ENCODE measurements around the gene KMO.

KMO gene

DNA sequence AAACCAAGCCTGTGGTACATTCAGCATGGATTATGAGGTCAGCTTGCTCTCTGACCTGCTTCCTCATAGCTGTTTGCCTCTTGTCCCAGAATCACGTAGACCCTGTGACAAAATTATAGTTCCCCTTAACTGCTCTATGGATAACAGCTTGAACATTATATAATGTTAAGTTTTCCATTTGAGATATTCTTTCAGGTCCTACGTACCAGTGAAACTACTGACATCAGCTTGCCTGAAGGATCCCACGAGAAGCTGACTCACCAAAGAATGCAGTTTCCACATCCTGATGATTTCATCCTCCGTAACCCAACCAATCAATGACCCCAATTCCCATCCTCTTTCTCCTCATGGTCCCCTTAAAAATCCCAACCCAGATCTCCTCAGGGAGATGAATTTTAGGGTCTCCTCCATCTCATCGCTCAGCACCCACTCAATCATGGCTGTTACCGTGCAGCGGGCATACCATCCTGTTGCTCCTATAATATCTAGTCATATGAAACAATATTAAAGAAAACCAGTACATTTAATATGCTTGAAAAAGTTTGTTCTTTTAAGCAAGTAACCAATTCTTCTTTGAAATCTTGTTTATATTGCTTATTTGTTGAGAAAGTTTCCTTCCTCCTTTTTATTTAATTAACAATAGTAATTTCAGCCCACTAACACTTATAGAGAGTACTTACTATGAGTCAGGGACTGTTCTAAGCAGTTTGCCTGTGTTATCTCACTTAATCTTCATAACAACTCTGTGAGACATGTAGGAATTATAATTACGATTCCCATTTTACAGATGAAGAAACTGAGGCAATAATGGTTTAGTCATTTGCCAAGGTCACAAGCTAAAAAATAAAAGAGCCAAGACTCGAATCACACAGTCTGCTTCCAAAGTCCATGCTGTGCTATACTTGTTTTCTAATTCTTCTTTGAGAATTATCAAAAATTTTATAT lies 80.6 kb downstream of the KMO start:
- Histone ChIP-seq H3K9me3 (ENCODE audit: control insufficient read depth, insufficient read depth, low read depth, low read length) (no peaks in the 10 kb centered on the region), H3K4me1 (ENCODE audit: control insufficient read depth, insufficient read depth, low read length) (no peaks in the 10 kb centered on the region; the same call in 1 of the 2 replicates), H3K27ac (ENCODE audit: low read depth, low read length) (no peak overlapping the region), H3K9ac (ENCODE audit: low read length) (no peak overlapping the region), H3K27me3 (ENCODE audit: control insufficient read depth, insufficient read depth, low read length) (no peaks in the 10 kb centered on the region), H3K36me3 (ENCODE audit: control insufficient read depth, insufficient read depth, low read length) (no peaks in the 10 kb centered on the region), H3K4me3 (ENCODE audit: low read depth, low read length) (no peak overlapping the region)

DNA sequence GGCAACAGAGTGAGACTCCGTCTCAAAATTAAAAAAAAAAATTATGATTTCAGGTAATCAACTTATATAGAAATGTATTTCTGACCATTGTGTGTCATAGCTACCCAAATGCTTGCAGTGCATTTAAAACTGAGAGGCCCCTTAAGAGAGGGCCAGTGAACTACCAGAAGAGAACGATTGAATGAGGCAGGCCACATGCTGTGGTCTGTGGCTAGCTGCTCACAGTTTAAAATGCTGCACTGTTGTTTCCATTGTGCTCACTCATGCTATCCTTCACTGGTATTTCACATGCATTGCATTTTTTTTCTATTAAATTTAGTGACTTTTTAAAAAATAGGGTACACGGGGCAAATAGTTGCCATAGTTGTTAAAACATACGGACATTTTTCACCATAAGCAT lies 82.0 kb downstream of the KMO start:
- H3K4me3 ChIP-seq (ENCODE audit: low read depth, low read length): no peak overlapping the region
- H3K9me3 ChIP-seq (ENCODE audit: control insufficient read depth, insufficient read depth, low read depth, low read length): no peaks in the 10 kb centered on the region
- H3K36me3 ChIP-seq (ENCODE audit: control insufficient read depth, insufficient read depth, low read length): no peaks in the 10 kb centered on the region
- no peaks in the 10 kb centered on the region; the same call in 1 of the 2 replicates for H3K4me1 ChIP-seq (ENCODE audit: control insufficient read depth, insufficient read depth, low read length)
- no peak overlapping the region for H3K27ac ChIP-seq (ENCODE audit: low read depth, low read length)
- no peaks in the 10 kb centered on the region for H3K27me3 ChIP-seq (ENCODE audit: control insufficient read depth, insufficient read depth, low read length)
- no peak overlapping the region for H3K9ac ChIP-seq (ENCODE audit: low read length)

DNA sequence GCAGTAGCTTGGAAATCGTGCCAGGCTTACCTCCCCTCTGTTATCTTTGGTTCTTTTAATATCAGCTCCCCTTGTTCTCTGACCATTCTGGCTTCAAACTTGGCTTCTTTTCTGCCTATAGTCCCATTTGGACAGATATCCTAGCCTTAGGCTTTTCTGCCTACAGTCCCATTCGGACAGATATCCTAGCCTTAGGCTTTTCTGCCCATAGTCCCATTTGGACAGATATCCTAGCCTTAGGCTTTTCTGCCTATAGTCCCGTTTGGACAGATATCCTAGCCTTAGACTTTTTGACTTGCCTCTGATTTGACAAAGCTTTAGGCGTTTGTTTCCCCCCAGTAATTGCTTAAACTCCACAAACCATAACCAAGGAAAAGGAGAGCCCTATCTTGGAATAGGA lies 82.4 kb downstream of the KMO start:
- H3K27ac ChIP-seq (ENCODE audit: low read depth, low read length): no peak overlapping the region
- H3K4me3 ChIP-seq (ENCODE audit: low read depth, low read length): no peak overlapping the region
- H3K4me1 ChIP-seq (ENCODE audit: control insufficient read depth, insufficient read depth, low read length): no peaks in the 10 kb centered on the region; the same call in 1 of the 2 replicates
- H3K9ac ChIP-seq (ENCODE audit: low read length): no peak overlapping the region
- no peaks in the 10 kb centered on the region for H3K27me3 ChIP-seq (ENCODE audit: control insufficient read depth, insufficient read depth, low read length)
- no peaks in the 10 kb centered on the region for H3K9me3 ChIP-seq (ENCODE audit: control insufficient read depth, insufficient read depth, low read depth, low read length)
- no peaks in the 10 kb centered on the region for H3K36me3 ChIP-seq (ENCODE audit: control insufficient read depth, insufficient read depth, low read length)

DNA sequence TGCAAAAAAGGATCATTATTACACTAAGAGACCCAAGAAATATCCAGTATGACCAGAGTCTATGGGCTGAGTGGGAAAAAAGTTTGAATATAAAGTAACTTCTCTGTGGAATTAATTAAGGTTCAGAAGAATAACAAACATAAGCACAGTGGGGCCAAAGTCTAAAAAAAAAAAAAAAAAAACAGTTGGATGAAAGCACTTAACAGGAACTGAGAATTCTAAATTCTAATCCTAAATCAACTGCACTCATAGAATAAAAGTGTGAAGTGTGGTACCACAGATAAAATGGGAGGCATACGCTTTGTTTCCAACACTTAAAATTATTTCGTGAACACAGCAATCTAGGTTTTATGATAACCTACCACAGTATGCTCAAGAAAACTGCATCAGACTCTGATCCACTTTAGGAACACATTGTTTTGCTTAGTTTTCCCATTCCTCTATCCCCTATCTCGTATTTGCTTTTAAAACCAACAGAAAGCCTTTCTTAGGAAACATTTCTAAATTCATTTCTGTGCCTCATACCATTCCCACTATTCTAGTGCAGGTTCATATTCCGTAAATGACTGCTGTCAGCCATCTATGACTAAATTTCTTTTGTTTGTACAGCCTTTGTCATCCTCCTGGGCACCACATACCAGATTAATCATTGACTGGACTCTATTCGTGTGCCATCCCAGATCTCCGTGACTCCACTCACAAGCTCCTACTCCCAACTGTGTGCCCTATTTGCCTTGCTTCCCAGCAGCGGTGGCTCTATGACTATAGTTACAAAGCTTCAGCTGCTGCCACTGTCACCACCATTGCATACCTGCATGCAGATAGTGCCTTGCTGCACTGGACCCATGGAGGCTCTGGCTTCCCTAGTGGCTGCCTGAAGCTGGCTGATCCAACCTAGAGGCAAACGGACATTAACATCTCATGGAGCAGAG lies 83.1 kb downstream of the KMO start:
- H3K4me1 ChIP-seq (ENCODE audit: control insufficient read depth, insufficient read depth, low read length): no peaks in the 10 kb centered on the region; the same call in 1 of the 2 replicates
- no peak overlapping the region for H3K27ac ChIP-seq (ENCODE audit: low read depth, low read length)
- no peaks in the 10 kb centered on the region for H3K27me3 ChIP-seq (ENCODE audit: control insufficient read depth, insufficient read depth, low read length)
- H3K9ac ChIP-seq (ENCODE audit: low read length): no peak overlapping the region
- H3K36me3 ChIP-seq (ENCODE audit: control insufficient read depth, insufficient read depth, low read length): no peaks in the 10 kb centered on the region
- H3K4me3 ChIP-seq (ENCODE audit: low read depth, low read length): no peak overlapping the region
- no peaks in the 10 kb centered on the region for H3K9me3 ChIP-seq (ENCODE audit: control insufficient read depth, insufficient read depth, low read depth, low read length)

DNA sequence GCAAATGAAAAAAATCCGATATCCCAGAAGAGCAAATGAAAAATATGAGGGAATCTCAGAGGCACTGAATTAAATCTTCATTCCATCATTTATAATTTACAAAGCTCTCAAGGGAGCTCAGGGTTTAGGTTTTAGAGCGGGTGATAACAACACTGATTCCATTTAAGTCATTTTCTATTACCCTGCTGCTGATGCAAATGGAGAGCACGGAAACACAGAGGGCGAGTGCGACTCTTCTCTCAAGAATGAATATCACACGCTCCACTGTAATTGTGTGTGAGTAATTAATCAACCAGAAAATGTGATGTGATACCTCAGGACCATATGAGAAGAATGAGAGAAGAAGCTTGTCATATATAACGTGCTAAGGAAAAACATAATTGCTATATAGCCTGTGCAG lies 85.2 kb downstream of the KMO start:
- no peaks in the 10 kb centered on the region for H3K4me1 ChIP-seq (ENCODE audit: control insufficient read depth, insufficient read depth, low read length)
- H3K27ac ChIP-seq (ENCODE audit: low read depth, low read length): no peak overlapping the region
- H3K9ac ChIP-seq (ENCODE audit: low read length): no peak overlapping the region
- H3K9me3 ChIP-seq (ENCODE audit: control insufficient read depth, insufficient read depth, low read depth, low read length): no peaks in the 10 kb centered on the region
- H3K4me3 ChIP-seq (ENCODE audit: low read depth, low read length): no peak overlapping the region
- no peaks in the 10 kb centered on the region for H3K36me3 ChIP-seq (ENCODE audit: control insufficient read depth, insufficient read depth, low read length)
- H3K27me3 ChIP-seq (ENCODE audit: control insufficient read depth, insufficient read depth, low read length): no peaks in the 10 kb centered on the region

DNA sequence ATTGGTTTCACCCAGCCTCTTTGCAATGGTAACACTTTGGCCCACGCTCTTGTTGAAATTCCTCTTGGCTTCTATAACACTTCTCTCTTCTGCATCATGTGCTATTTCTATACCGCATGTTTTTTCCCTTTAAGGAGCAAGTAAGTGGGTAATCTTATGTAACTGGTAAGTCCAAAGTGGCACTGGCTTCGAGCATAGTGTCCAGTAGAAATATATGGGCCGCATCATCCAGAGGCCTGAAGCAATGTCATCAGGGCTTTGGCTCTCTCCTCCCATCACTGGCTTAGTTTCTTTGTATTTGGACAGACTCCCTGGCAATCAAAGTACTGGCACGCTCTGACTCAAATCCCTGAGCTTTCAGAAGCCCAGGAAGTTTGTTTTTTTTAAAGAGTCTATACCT lies 90.5 kb downstream of the KMO start:
- Histone ChIP-seq H3K9me3 (ENCODE audit: control insufficient read depth, insufficient read depth, low read depth, low read length) (no peaks in the 10 kb centered on the region), H3K4me1 (ENCODE audit: control insufficient read depth, insufficient read depth, low read length) (no peaks in the 10 kb centered on the region), H3K36me3 (ENCODE audit: control insufficient read depth, insufficient read depth, low read length) (no peaks in the 10 kb centered on the region), H3K4me3 (ENCODE audit: low read depth, low read length) (no peak overlapping the region), H3K27ac (ENCODE audit: low read depth, low read length) (no peak overlapping the region), H3K27me3 (ENCODE audit: control insufficient read depth, insufficient read depth, low read length) (no peaks in the 10 kb centered on the region), H3K9ac (ENCODE audit: low read length) (no peak overlapping the region)

DNA sequence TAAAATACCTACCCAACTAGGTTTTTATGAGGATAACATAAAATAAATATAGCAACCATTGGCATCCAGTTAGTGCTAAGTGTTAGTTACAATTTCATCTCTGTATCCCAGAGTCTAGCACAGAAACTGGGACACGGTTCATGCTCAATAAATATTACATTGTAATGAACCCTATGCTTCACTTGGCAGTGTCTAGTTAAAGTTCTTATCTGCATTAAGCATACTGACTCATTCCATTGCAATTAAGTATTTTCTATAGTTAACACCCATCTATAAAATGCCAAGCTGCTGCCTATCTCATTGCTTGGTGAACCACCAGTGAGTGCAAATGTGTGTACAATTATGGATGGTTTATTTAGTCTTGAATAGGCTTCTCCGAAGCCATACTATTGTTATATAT lies 92.8 kb downstream of the KMO start:
- Histone ChIP-seq H3K9me3 (ENCODE audit: control insufficient read depth, insufficient read depth, low read depth, low read length) (no peaks in the 10 kb centered on the region), H3K4me1 (ENCODE audit: control insufficient read depth, insufficient read depth, low read length) (no peaks in the 10 kb centered on the region), H3K9ac (ENCODE audit: low read length) (no peak overlapping the region), H3K27me3 (ENCODE audit: control insufficient read depth, insufficient read depth, low read length) (no peaks in the 10 kb centered on the region), H3K36me3 (ENCODE audit: control insufficient read depth, insufficient read depth, low read length) (no peaks in the 10 kb centered on the region), H3K27ac (ENCODE audit: low read depth, low read length) (no peak overlapping the region), H3K4me3 (ENCODE audit: low read depth, low read length) (no peak overlapping the region)

DNA sequence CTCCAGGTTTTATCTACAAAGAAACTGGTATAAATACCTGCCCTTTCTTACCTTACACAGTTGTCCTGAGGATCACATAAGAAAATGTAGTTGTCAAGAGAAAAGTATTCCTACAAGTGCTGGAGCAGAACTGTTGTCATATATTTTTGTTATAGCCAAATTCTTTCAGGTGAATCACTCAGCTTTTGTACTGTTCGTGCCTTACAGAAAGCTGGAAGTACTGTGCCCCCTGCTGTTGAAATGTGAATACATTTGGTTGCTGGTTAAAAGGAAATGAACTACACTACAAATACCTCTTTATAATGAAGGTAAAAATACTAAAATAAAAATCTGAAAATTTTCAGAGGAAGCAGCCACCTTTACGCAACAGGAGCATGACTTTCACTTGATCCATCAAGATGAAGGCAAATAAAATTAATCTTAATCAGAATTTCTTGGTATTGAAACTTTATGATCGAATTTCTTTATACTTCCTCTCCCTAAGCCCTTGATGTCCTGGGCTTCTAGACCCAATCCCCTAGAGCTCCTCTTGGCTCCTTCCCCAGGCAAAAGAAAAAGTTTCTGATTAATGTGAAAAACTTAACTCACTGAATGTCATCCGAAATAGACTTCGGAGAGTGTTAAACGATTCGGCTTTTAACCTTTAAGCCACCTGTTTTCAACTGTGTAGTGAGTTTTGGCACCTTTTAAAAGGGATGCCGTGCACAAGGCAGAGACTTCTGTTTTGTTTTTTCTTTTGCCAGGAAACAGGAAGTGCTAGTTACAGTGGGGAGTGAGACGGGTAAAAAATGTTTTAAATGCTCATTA lies 95.5 kb downstream of the KMO start:
- H3K9me3 ChIP-seq (ENCODE audit: control insufficient read depth, insufficient read depth, low read depth, low read length): no peaks in the 10 kb centered on the region
- H3K4me3 ChIP-seq (ENCODE audit: low read depth, low read length): no peak overlapping the region
- H3K27me3 ChIP-seq (ENCODE audit: control insufficient read depth, insufficient read depth, low read length): no peaks in the 10 kb centered on the region
- H3K9ac ChIP-seq (ENCODE audit: low read length): no peak overlapping the region
- H3K27ac ChIP-seq (ENCODE audit: low read depth, low read length): no peak overlapping the region
- H3K36me3 ChIP-seq (ENCODE audit: control insufficient read depth, insufficient read depth, low read length): peaks cover 6% of the 10 kb centered on the region; the same call in 1 of the 2 replicates
- peaks cover 12% of the 10 kb centered on the region for H3K4me1 ChIP-seq (ENCODE audit: control insufficient read depth, insufficient read depth, low read length)

DNA sequence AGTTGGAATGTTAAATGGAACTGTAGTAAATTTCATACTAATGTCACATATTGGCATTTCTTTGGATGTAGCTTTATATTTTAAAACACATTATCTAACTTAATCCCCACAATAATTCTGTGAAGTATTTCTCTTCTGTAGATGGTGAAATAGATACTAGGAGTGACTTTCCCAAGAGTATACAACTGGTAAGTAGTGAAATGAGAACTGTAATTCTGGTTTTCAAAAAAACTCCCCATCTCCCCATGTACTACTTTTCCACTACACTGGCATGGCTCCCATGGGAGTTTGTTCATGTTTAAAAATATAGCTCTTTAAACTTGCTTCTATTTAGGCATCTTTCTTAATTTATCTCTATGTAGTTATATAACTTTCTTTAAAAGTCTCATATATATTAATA lies 97.8 kb downstream of the KMO start:
- no peaks in the 10 kb centered on the region for H3K27me3 ChIP-seq (ENCODE audit: control insufficient read depth, insufficient read depth, low read length)
- H3K4me1 ChIP-seq (ENCODE audit: control insufficient read depth, insufficient read depth, low read length): peaks cover 12% of the 10 kb centered on the region
- no peaks in the 10 kb centered on the region for H3K9me3 ChIP-seq (ENCODE audit: control insufficient read depth, insufficient read depth, low read depth, low read length)
- no peak overlapping the region for H3K4me3 ChIP-seq (ENCODE audit: low read depth, low read length)
- no peak overlapping the region for H3K27ac ChIP-seq (ENCODE audit: low read depth, low read length)
- no peak overlapping the region for H3K9ac ChIP-seq (ENCODE audit: low read length)
- peaks cover 26% of the 10 kb centered on the region for H3K36me3 ChIP-seq (ENCODE audit: control insufficient read depth, insufficient read depth, low read length)

DNA sequence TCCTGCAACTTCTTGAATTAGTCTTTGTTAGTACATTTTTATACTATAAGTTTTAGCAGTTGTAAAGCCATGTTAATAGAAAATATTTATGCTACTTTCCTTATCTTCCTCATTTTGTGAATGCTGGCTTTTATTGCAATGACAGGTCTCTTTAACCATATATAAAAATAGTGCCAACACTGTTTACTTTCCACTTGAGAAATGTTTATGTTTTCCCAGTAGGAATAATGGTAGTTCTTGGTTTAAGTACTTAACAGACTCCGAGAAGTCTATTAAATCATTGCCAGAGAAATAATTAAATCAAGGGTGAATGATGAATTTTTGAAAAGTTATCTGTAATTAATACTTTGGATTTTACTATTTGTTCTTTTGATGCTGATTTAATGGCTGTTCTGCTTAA lies 98.3 kb downstream of the KMO start:
- peaks cover 30% of the 10 kb centered on the region for H3K36me3 ChIP-seq (ENCODE audit: control insufficient read depth, insufficient read depth, low read length)
- no peaks in the 10 kb centered on the region for H3K9me3 ChIP-seq (ENCODE audit: control insufficient read depth, insufficient read depth, low read depth, low read length)
- no peak overlapping the region for H3K27ac ChIP-seq (ENCODE audit: low read depth, low read length)
- H3K4me1 ChIP-seq (ENCODE audit: control insufficient read depth, insufficient read depth, low read length): peaks cover 12% of the 10 kb centered on the region
- no peaks in the 10 kb centered on the region for H3K27me3 ChIP-seq (ENCODE audit: control insufficient read depth, insufficient read depth, low read length)
- H3K4me3 ChIP-seq (ENCODE audit: low read depth, low read length): no peak overlapping the region
- H3K9ac ChIP-seq (ENCODE audit: low read length): no peak overlapping the region
